Mucosa of stomach (tissue), 1 donor: ENCODE measurements around the gene PCNX1.
"Not testable (repeated sequence)": the region's sequence is repeated elsewhere in the genome, so short reads cannot be mapped to it uniquely, and the experiment has no call there.

Experiments
- H3K27me3 ChIP-seq: one replicate; pipeline ENCODE4 v1.7.0; 2013; ENCODE audit warnings: mild to moderate bottlenecking, low read length; ENCODE audit not compliant: control insufficient read depth, insufficient read depth
- H3K36me3 ChIP-seq: one replicate; pipeline ENCODE4 v1.7.0; 2013; ENCODE audit warnings: low read length; ENCODE audit not compliant: control insufficient read depth, insufficient read depth
- H3K4me1 ChIP-seq: one replicate; pipeline ENCODE4 v1.7.0; 2013; ENCODE audit warnings: mild to moderate bottlenecking, low read length; ENCODE audit not compliant: control insufficient read depth, insufficient read depth
- H3K4me3 ChIP-seq: one replicate; pipeline ENCODE4 v1.7.0; 2013; ENCODE audit warnings: low read length
- H3K9ac ChIP-seq: one replicate; pipeline ENCODE4 v1.7.0; 2013; ENCODE audit warnings: mild to moderate bottlenecking, low read length, moderate library complexity
- H3K9me3 ChIP-seq: one replicate; pipeline ENCODE4 v1.7.0; 2013; ENCODE audit warnings: mild to moderate bottlenecking, low read length, moderate library complexity; ENCODE audit not compliant: control insufficient read depth
- donor health status: Pancreatic carcinoma.

PCNX1 gene

GRCh38 chr14:71142375-71143038 lies 235.2 kb downstream of the PCNX1 start:
- Histone ChIP-seq H3K4me3 (no peak overlapping the region), H3K36me3 (no peaks in the 10 kb centered on the region), H3K4me1 (peaks cover 14% of the 10 kb centered on the region), H3K27me3 (no peaks in the 10 kb centered on the region), H3K9ac (no peak overlapping the region), H3K9me3 (no peaks in the 10 kb centered on the region)

- H3K4me1 ChIP-seq, result peaks cover 14% of the 10 kb centered on the region
- H3K9me3 ChIP-seq, result no peaks in the 10 kb centered on the region
- H3K9ac ChIP-seq, result no peak overlapping the region
Observed at GRCh38 chr14:71143381-71144290, 236.4 kb downstream of the PCNX1 start.

GRCh38 chr14:71147335-71147734 lies 240.1 kb downstream of the PCNX1 start:
- not testable (repeated sequence) for H3K36me3 ChIP-seq, H3K9me3 ChIP-seq, H3K9ac ChIP-seq, H3K4me3 ChIP-seq, H3K27me3 ChIP-seq, H3K4me1 ChIP-seq

More at GRCh38 chr14:71143381-71144290, 236.4 kb downstream of the PCNX1 start:
- H3K27me3 ChIP-seq, result no peaks in the 10 kb centered on the region
- H3K4me3 ChIP-seq, result no peak overlapping the region
- H3K36me3 ChIP-seq, result no peaks in the 10 kb centered on the region

GRCh38 chr14:71148627-71149026 lies 241.4 kb downstream of the PCNX1 start:
- H3K27me3 ChIP-seq, result no peaks in the 10 kb centered on the region
- peaks cover 3% of the 10 kb centered on the region for H3K4me1 ChIP-seq
- no peak overlapping the region for H3K4me3 ChIP-seq
- no peaks in the 10 kb centered on the region for H3K36me3 ChIP-seq
- no peaks in the 10 kb centered on the region for H3K9me3 ChIP-seq
- H3K9ac ChIP-seq, result no peak overlapping the region

- Histone ChIP-seq H3K27me3 (no peaks in the 10 kb centered on the region), H3K9me3 (no peaks in the 10 kb centered on the region), H3K36me3 (no peaks in the 10 kb centered on the region), H3K4me1 (no peaks in the 10 kb centered on the region), H3K9ac (no peak overlapping the region), H3K4me3 (no peak overlapping the region)
Observed at GRCh38 chr14:71150737-71151136, 243.5 kb downstream of the PCNX1 start.

GRCh38 chr14:71155743-71156142 lies 248.5 kb downstream of the PCNX1 start:
- Histone ChIP-seq H3K9ac (no peak overlapping the region), H3K27me3 (no peaks in the 10 kb centered on the region), H3K9me3 (no peaks in the 10 kb centered on the region), H3K36me3 (no peaks in the 10 kb centered on the region), H3K4me3 (no peak overlapping the region), H3K4me1 (no peaks in the 10 kb centered on the region)

GRCh38 chr14:71163050-71163841 lies 256.0 kb downstream of the PCNX1 start:
- Histone ChIP-seq H3K36me3 (no peaks in the 10 kb centered on the region), H3K27me3 (no peaks in the 10 kb centered on the region), H3K4me3 (no peak overlapping the region), H3K4me1 (no peaks in the 10 kb centered on the region), H3K9ac (no peak overlapping the region), H3K9me3 (no peaks in the 10 kb centered on the region)

- no peaks in the 10 kb centered on the region for H3K36me3 ChIP-seq
- H3K9ac ChIP-seq, result no peak overlapping the region
Observed at GRCh38 chr14:71163842-71164629, 256.8 kb downstream of the PCNX1 start.

More at GRCh38 chr14:71163842-71164629, 256.8 kb downstream of the PCNX1 start:
- Histone ChIP-seq H3K27me3 (no peaks in the 10 kb centered on the region), H3K9me3 (no peaks in the 10 kb centered on the region), H3K4me1 (no peaks in the 10 kb centered on the region), H3K4me3 (no peak overlapping the region)
